Measurements from ENCODE around the gene CALHM4.

DNA sequence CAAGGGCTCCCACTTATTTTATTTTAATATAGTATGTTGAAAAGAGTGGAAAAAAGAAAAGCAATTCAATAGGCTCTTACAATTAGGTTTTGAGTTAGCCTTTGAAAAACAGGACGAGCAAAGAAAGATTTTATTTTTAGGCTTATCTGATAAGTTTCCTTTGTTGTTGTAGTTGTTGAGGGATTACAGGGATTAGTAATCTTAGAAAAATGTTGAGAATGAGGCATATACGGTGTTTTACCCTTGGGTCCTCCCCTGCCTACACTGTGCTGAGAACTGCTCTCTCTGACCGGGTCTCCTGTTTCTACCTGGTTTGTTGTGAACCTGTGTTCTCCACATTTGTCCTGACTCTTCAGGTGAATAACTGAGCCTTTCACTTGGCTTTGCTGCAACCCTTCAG lies 24.8 kb upstream of the CALHM4 start:
- no peak for TF ChIP-seq POLR2A (IDR thresholded peaks at IDR 0.05)
- TF ChIP-seq, protein P1, sequence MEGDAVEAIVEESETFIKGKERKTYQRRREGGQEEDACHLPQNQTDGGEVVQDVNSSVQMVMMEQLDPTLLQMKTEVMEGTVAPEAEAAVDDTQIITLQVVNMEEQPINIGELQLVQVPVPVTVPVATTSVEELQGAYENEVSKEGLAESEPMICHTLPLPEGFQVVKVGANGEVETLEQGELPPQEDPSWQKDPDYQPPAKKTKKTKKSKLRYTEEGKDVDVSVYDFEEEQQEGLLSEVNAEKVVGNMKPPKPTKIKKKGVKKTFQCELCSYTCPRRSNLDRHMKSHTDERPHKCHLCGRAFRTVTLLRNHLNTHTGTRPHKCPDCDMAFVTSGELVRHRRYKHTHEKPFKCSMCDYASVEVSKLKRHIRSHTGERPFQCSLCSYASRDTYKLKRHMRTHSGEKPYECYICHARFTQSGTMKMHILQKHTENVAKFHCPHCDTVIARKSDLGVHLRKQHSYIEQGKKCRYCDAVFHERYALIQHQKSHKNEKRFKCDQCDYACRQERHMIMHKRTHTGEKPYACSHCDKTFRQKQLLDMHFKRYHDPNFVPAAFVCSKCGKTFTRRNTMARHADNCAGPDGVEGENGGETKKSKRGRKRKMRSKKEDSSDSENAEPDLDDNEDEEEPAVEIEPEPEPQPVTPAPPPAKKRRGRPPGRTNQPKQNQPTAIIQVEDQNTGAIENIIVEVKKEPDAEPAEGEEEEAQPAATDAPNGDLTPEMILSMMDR (IDR thresholded peaks at IDR 0.05), result no peak
